ENCODE results near the gene DGKB. TPM values are rescaled to one million over a fixed set of nuclear protein-coding genes. Genes with fewer than 3 reads are reported as not detected.

The DGKB gene
- total and polyA plus RNA-seq, 2 of the 8 experiments (the other 6 are each of a cell fraction or from before 2014, with no cell fraction given) = 1.9 to 2.6 TPM

DNA sequence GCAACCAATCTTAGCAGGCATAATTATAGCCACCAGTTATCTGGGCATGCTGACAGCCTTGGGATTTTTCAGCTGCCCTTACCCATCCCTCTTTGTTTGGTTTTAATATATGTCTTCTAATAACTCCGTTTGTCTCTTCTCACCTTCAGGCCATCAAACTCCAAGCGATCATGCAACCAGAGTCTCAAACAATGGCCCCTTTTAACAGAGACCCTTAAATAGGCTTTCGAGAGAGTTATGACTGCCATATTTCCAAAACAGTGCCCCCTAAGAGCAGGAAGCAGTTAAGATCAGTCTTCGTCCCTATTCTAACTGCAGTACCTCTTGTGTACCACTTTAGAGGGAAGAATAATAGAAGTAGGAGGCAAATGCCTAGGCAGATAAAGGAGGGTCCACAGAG is 157.5 kb downstream of the DGKB start (continued):
- TF ChIP-seq EGR1 (IDR thresholded peaks at IDR 0.05; ENCODE audit: borderline replicate concordance, low read depth, low read length) = no peak

All from H1 (cell line).